Activated CD4-positive, CD25-positive, alpha-beta regulatory T cell (primary cell): ENCODE data around the gene PAM16.
"Not testable (repeated sequence)": the region's sequence is repeated elsewhere in the genome, so short reads cannot be mapped to it uniquely, and the experiment has no call there.

Experiments used
- DNase-seq, 4 experiments: peaks; one replicate each; lab custom pipeline; 2025; lab: John Stamatoyannopoulos, UW

PAM16 gene

GRCh38 chr16:4334724-4335495, 16.2 kb downstream of the PAM16 start:
- no peak for DNase-seq

GRCh38 chr16:4333714-4334113, 17.4 kb downstream of the PAM16 start:
- DNase-seq: not testable (repeated sequence)

- no peak for DNase-seq
Observed at GRCh38 chr16:4333308-4333638, 17.8 kb downstream of the PAM16 start.

- DNase-seq: no peak
Observed at GRCh38 chr16:4332623-4333307, 18.4 kb downstream of the PAM16 start.

GRCh38 chr16:4332083-4332482, 19.0 kb downstream of the PAM16 start:
- no peak for DNase-seq

GRCh38 chr16:4330277-4330874, 20.7 kb downstream of the PAM16 start:
- DNase-seq: peak; percentile 52 to 63 (median 56)

GRCh38 chr16:4328782-4329775, 22.0 kb downstream of the PAM16 start:
- DNase-seq: no peak

GRCh38 chr16:4328046-4328781, 22.9 kb downstream of the PAM16 start:
- DNase-seq: no peak

- no peak for DNase-seq
Observed at GRCh38 chr16:4327386-4328045, 23.6 kb downstream of the PAM16 start.

- no peak for DNase-seq
Observed at GRCh38 chr16:4325253-4325758, 25.8 kb downstream of the PAM16 start.

- DNase-seq: no peak
Observed at GRCh38 chr16:4324492-4325252, 26.4 kb downstream of the PAM16 start.

- no peak for DNase-seq
Observed at GRCh38 chr16:4323845-4324488, 27.2 kb downstream of the PAM16 start.

- DNase-seq: no peak
Observed at GRCh38 chr16:4323071-4323844, 27.9 kb downstream of the PAM16 start.

- no peak for DNase-seq
Observed at GRCh38 chr16:4322121-4323052, 28.7 kb downstream of the PAM16 start.

- no peak for DNase-seq
Observed at GRCh38 chr16:4321286-4322120, 29.6 kb downstream of the PAM16 start.

GRCh38 chr16:4320571-4321137, 30.5 kb downstream of the PAM16 start:
- no peak for DNase-seq
